ENCODE results near the gene GFOD2.

The GFOD2 gene

GRCh38 chr16:67656344-67657016, 62.6 kb downstream of the GFOD2 start:
- no peak for DNase-seq

GRCh38 chr16:67655363-67655762, 63.8 kb downstream of the GFOD2 start:
- no peak for DNase-seq

GRCh38 chr16:67654403-67654911, 64.7 kb downstream of the GFOD2 start:
- no peak for DNase-seq

- no peak for DNase-seq
Measured at GRCh38 chr16:67653789-67654402, 65.2 kb downstream of the GFOD2 start.

GRCh38 chr16:67653128-67653788, 65.9 kb downstream of the GFOD2 start:
- no peak for DNase-seq

- no peak for DNase-seq
Measured at GRCh38 chr16:67652578-67653127, 66.5 kb downstream of the GFOD2 start.

GRCh38 chr16:67651847-67652246, 67.3 kb downstream of the GFOD2 start:
- no peak for DNase-seq

GRCh38 chr16:67651039-67651438, 68.1 kb downstream of the GFOD2 start:
- DNase-seq: no peak

- DNase-seq: no peak
Measured at GRCh38 chr16:67650023-67650422, 69.1 kb downstream of the GFOD2 start.

GRCh38 chr16:67649494-67649931, 69.6 kb downstream of the GFOD2 start:
- no peak for DNase-seq

GRCh38 chr16:67648764-67649407, 70.2 kb downstream of the GFOD2 start:
- no peak for DNase-seq

- no peak for DNase-seq
Measured at GRCh38 chr16:67648088-67648763, 70.9 kb downstream of the GFOD2 start.

GRCh38 chr16:67647681-67648080, 71.4 kb downstream of the GFOD2 start:
- no peak for DNase-seq

- no peak for DNase-seq
Measured at GRCh38 chr16:67647111-67647651, 71.9 kb downstream of the GFOD2 start.

- peak; percentile 28 for DNase-seq
Measured at GRCh38 chr16:67645397-67646121, 73.6 kb downstream of the GFOD2 start.

- DNase-seq: no peak
Measured at GRCh38 chr16:67644038-67644437, 75.1 kb downstream of the GFOD2 start.

- no peak for DNase-seq
Measured at GRCh38 chr16:67641779-67642708, 77.1 kb downstream of the GFOD2 start.

GRCh38 chr16:67637625-67638024, 81.5 kb downstream of the GFOD2 start:
- no peak for DNase-seq

- no peak for DNase-seq
Measured at GRCh38 chr16:67636713-67637112, 82.4 kb downstream of the GFOD2 start.

- no peak for DNase-seq
Measured at GRCh38 chr16:67632415-67633172, 86.5 kb downstream of the GFOD2 start.

All from activated CD4-positive, alpha-beta T cell treated with anti-CD3 and anti-CD28 coated beads, Interleukin-10, Interleukin-2, amounts not matched to agents 100 ng/mL and 50 ng/mL, durations not matched to agents 16 hours and 8 hours (primary cell).